ENCODE results near the gene GRIN2B. TPM values are rescaled to one million over a fixed set of nuclear protein-coding genes. Genes with fewer than 3 reads are reported as not detected.

GRIN2B gene
- total RNA-seq (2021) (1.3 to 1.6 TPM (median 1.4 TPM) in 3 replicates), Bru-seq, nascent RNA (percentile 40 among the genes with signal in this experiment)
- long read RNA-seq, experiment 1, partial matches to known transcripts = 0 of 2 reads
- long read RNA-seq, experiment 1, other reads (novel, unspliced or antisense) = 2 of 2 reads
- long read RNA-seq, experiment 2, partial matches to known transcripts = 0 of 4 reads
- long read RNA-seq, experiment 2, other reads (novel, unspliced or antisense) = 4 of 4 reads
- long read RNA-seq, experiment 3 = 0 reads

DNA sequence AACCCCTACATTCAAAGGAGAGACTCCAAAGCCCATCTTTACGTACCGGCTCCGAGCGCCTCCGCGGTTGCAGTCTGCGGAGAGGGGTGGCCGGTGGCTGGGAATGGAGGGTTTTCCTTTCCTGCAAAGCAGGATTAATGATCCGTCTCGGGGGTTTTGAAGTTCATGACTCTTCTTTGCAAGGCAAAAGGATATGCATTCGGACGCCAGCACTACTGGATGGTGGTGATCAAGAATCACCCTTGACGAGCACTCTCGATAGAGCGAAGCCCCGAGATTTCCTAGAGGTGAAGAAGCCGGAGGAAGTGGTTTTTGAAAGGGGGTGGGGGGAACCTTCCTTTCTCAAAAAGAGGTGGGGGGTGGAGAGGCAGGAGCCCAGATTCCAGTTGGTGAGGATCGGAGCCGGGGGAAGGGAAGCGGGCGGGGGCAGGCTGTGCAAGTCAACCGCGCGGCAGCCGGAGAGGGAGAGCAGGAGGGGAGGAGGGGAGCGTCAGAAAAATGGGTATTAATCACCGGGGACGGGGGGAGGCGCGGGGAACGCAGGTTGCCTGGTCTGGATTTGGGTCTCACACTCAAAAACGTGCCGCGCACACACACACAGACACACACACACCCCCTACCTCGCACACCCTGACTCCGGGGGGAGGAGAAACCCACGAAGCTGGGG lies at the start of gene GRIN2B:
Gene GRIN2B (minus strand): TSS at position 307 of the 667 bp plus-strand sequence. CDS start 115,394 bp downstream, outside the sequence.
- DNase-seq (ENCODE audit: low spot score) (peak; percentile 58), ATAC-seq (peak; percentile 52)
- peaks cover 23% of the 10 kb centered on the region for H3K4me1 Mint-ChIP-seq
- H3K4me3 Mint-ChIP-seq = peak within 1 kb of the TSS; percentile 92
- H3K36me3 Mint-ChIP-seq = no peaks in the 10 kb centered on the region
- H3K27me3 Mint-ChIP-seq (ENCODE audit: low read depth) = peaks cover 80% of the 10 kb centered on the region
- H3K27ac Mint-ChIP-seq = no peak within 1 kb of the TSS
- TF ChIP-seq, protein P1, sequence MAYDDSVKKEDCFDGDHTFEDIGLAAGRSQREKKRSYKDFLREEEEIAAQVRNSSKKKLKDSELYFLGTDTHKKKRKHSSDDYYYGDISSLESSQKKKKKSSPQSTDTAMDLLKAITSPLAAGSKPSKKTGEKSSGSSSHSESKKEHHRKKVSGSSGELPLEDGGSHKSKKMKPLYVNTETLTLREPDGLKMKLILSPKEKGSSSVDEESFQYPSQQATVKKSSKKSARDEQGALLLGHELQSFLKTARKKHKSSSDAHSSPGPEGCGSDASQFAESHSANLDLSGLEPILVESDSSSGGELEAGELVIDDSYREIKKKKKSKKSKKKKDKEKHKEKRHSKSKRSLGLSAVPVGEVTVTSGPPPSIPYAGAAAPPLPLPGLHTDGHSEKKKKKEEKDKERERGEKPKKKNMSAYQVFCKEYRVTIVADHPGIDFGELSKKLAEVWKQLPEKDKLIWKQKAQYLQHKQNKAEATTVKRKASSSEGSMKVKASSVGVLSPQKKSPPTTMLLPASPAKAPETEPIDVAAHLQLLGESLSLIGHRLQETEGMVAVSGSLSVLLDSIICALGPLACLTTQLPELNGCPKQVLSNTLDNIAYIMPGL (CRISPR knock-in tag; IDR thresholded peaks at IDR 0.05) = 0 out of 2 replicates have a peak, but pooled peaks have one; percentile 9
- no peak for TF ChIP-seq IRF2 (CRISPR knock-in tag; IDR thresholded peaks at IDR 0.05; ENCODE audit: borderline replicate concordance, low read depth)
- CTCF ChIA-PET = interaction anchor here (0.8 to 2.2 kb wide), 91 partner anchors 10 to 1109 kb away, joined by 3 to 42 read pairs (median 4); no protein-coding TSS in a partner anchor
- POLR2A ChIA-PET = no interaction called here
- no peaks in the 10 kb centered on the region for H3K9me3 Mint-ChIP-seq

DNA sequence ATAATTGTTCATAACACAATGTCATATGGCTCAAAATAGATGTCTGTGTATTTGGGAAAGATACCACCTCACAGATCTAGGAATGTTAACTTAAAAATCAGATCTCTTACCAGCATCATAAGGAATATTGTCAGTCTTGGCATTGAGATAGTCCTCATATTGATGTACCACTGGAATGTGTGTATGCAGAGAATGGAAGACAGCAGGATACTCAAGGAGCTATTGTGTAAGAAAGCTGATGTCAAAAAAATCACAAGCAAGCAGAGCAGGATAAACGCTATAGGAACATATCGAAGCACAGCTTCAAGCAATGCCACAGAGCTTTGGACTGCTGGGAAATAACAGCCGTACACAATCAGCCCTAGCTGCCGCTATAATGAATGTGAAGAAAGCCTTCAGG lies 45.1 kb upstream of the GRIN2B start:
- ATAC-seq = no peak
- H3K4me3 Mint-ChIP-seq = no peak overlapping the region
- no peaks in the 10 kb centered on the region for H3K4me1 Mint-ChIP-seq
- TF ChIP-seq MXD4 (CRISPR knock-in tag; IDR thresholded peaks at IDR 0.05; ENCODE audit: borderline replicate concordance) (no peak), ZNF232 (CRISPR knock-in tag; IDR thresholded peaks at IDR 0.05) (no peak), TCF7 (CRISPR knock-in tag; IDR thresholded peaks at IDR 0.05; ENCODE audit: low read depth) (no peak), ZNF317 (CRISPR knock-in tag; IDR thresholded peaks at IDR 0.05; ENCODE audit: borderline replicate concordance, low read depth) (no peak), CREM (CRISPR knock-in tag; IDR thresholded peaks at IDR 0.05) (no peak), NR1H2 (CRISPR knock-in tag; IDR thresholded peaks at IDR 0.05) (no peak), TEAD4 (CRISPR knock-in tag; IDR thresholded peaks at IDR 0.05) (no peak), JAZF1 (CRISPR knock-in tag; IDR thresholded peaks at IDR 0.05) (no peak), ETV6 (CRISPR knock-in tag; IDR thresholded peaks at IDR 0.05) (no peak), ZNF423 (CRISPR knock-in tag; IDR thresholded peaks at IDR 0.05) (no peak), NFYB (CRISPR knock-in tag; conservative IDR thresholded peaks at IDR 0.05; ENCODE audit: low read depth) (no peak), EMX1 (CRISPR knock-in tag; IDR thresholded peaks at IDR 0.05) (no peak)
- TF ChIP-seq, protein P2, sequence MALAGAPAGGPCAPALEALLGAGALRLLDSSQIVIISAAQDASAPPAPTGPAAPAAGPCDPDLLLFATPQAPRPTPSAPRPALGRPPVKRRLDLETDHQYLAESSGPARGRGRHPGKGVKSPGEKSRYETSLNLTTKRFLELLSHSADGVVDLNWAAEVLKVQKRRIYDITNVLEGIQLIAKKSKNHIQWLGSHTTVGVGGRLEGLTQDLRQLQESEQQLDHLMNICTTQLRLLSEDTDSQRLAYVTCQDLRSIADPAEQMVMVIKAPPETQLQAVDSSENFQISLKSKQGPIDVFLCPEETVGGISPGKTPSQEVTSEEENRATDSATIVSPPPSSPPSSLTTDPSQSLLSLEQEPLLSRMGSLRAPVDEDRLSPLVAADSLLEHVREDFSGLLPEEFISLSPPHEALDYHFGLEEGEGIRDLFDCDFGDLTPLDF (CRISPR knock-in tag; IDR thresholded peaks at IDR 0.05) = no peak
- TF ChIP-seq, protein P1 (CRISPR knock-in tag; IDR thresholded peaks at IDR 0.05) = no peak
- TF ChIP-seq, protein P3, sequence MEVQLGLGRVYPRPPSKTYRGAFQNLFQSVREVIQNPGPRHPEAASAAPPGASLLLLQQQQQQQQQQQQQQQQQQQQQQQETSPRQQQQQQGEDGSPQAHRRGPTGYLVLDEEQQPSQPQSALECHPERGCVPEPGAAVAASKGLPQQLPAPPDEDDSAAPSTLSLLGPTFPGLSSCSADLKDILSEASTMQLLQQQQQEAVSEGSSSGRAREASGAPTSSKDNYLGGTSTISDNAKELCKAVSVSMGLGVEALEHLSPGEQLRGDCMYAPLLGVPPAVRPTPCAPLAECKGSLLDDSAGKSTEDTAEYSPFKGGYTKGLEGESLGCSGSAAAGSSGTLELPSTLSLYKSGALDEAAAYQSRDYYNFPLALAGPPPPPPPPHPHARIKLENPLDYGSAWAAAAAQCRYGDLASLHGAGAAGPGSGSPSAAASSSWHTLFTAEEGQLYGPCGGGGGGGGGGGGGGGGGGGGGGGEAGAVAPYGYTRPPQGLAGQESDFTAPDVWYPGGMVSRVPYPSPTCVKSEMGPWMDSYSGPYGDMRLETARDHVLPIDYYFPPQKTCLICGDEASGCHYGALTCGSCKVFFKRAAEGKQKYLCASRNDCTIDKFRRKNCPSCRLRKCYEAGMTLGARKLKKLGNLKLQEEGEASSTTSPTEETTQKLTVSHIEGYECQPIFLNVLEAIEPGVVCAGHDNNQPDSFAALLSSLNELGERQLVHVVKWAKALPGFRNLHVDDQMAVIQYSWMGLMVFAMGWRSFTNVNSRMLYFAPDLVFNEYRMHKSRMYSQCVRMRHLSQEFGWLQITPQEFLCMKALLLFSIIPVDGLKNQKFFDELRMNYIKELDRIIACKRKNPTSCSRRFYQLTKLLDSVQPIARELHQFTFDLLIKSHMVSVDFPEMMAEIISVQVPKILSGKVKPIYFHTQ (CRISPR knock-in tag; IDR thresholded peaks at IDR 0.05) = no peak
- H3K27ac Mint-ChIP-seq = no peak overlapping the region
- H3K9me3 Mint-ChIP-seq = no peaks in the 10 kb centered on the region
- CTCF ChIA-PET = no interaction called here
- no peak for DNase-seq (ENCODE audit: low spot score)
- POLR2A ChIA-PET = interaction anchor here (0.6 kb wide), 1 partner anchor 1470 kb away, joined by 3 read pairs; no protein-coding TSS in a partner anchor
- H3K27me3 Mint-ChIP-seq (ENCODE audit: low read depth) = peaks cover 2% of the 10 kb centered on the region; the same call in 1 of the 2 replicates
- no peaks in the 10 kb centered on the region for H3K36me3 Mint-ChIP-seq

All from WTC11 (cell line).